Right cardiac atrium (tissue), 5 donors: ENCODE results near the gene HELZ2. TPM values are rescaled to one million over a fixed set of nuclear protein-coding genes. Genes with fewer than 3 reads are reported as not detected.

ENCODE experiments used
- ATAC-seq, 2 donors: fragments of 200-7000 bp; cut with Tn5 transposase; one replicate each; pipeline versions ENCODE4 v1.8.0 to v1.9.1; 2020; ENCODE audit warnings: moderate library complexity in 2 of 2, mild to moderate bottlenecking in 1 of 2
- DNase-seq, 3 donors: peaks; one replicate each; pipeline ENCODE4 v3.0.0-alpha.2; 2020
- H3K27ac ChIP-seq: one replicate; pipeline ENCODE4 v1.5.1; 2013; ENCODE audit warnings: mild to moderate bottlenecking, low read length, control low read depth, moderate library complexity
- H3K27me3 ChIP-seq: one replicate; pipeline ENCODE4 v1.6.1; 2013; ENCODE audit not compliant: control insufficient read depth, insufficient read depth
- H3K4me1 ChIP-seq: one replicate; pipeline ENCODE4 v1.6.1; 2013; ENCODE audit warnings: low read length; ENCODE audit not compliant: control insufficient read depth, insufficient read depth
- H3K4me3 ChIP-seq: one replicate; pipeline ENCODE4 v1.5.1; 2013; ENCODE audit warnings: low read length, control low read depth
- H3K9me3 ChIP-seq: one replicate; pipeline ENCODE4 v1.6.1; 2013; ENCODE audit warnings: low read length; ENCODE audit not compliant: control insufficient read depth
- WGBS: extraction: QIAGEN DNeasy Blood & Tissue Kit; methylation state at CpG from one replicate; pipeline ENCODE4 v1.1.7; 2013; 5-methylcytosine and 5-hydroxymethylcytosine counted together
- intact Hi-C, 4 donors: fragments of 100-400 bp; cut with DNase I; formaldehyde crosslinking; loops; one replicate each; pipeline versions ENCODE4 v1.11.0 to v1.14.0; 2022 to 2023
- polyA plus RNA-seq: library from polyadenylated mRNA; stranded (reverse); fragments of 200-250 nt; gene quantifications from one replicate; pipeline ENCODE4 v1.2.3, GENCODE V29; 2013
- total RNA-seq, 4 donors: library from RNA; stranded (reverse); fragmentation: NEBNext Ultra II Directional; extraction: Animal tissue kit (Norgen Biotek cat#: 25700); gene quantifications; one replicate each; pipeline ENCODE4 v1.2.1, GENCODE V29; 2021
- donor health status: healthy with polysubstance abuse.
- donor health status: DM: no; HTN: yes; CAD: no.
- donor health status: DM: no; HTN: no; CAD: no.
- donor health status: DM: no; HTN: yes; CAD: no; lungs with severe emphysema.
- donor health status: DM: yes; HTN: yes; CAD: no.

HELZ2 gene
- total and polyA plus RNA-seq, 5 donors, result 8.7 to 29.5 (median 15.7) TPM

- peak in 1 of 3 donors; percentile 47 for DNase-seq
- Histone ChIP-seq H3K27ac (no peak overlapping the region), H3K4me1 (no peaks in the 10 kb centered on the region), H3K9me3 (no peaks in the 10 kb centered on the region), H3K4me3 (no peak overlapping the region), H3K27me3 (no peaks in the 10 kb centered on the region)
- ATAC-seq, result peak in 1 of 2 donors; percentile 7
- 93% methylated on average over 30 of the region's 30 CpGs for WGBS
- intact Hi-C loops, result no loop called here
These were observed 21.5 kb upstream of the HELZ2 start for GRCh38 chr20:63595416-63596127.

DNA sequence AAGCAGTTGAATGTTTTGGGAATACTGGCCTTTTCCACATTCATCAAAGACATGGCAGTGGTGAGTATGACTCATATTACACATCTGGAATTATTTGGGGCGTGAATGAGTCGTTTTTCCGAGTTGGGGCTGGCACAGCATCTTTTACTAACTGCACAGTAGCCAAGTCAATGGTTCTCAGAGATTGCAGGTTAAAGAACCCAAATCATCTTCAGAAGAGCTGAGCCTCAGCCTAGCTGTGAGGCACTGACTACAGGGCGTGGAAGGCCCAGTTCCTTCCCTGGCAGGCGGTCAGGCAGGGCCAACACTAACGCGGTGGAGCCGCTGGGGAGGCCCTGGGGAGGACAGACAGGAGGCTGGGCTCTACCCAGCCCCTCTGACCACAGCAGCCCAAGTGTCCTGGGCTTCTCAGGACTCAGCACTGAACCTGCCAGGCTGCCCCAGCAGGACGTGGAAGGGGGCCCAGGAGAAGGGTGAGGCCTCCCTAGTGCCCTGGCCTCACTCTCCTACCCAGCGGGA lies 20.1 kb upstream of the HELZ2 start:
- no peak for DNase-seq
- H3K27me3 ChIP-seq, result no peaks in the 10 kb centered on the region
- no peaks in the 10 kb centered on the region for H3K4me1 ChIP-seq
- no peak overlapping the region for H3K4me3 ChIP-seq
- intact Hi-C loops, result no loop called here
- H3K9me3 ChIP-seq, result no peaks in the 10 kb centered on the region
- 69% methylated on average over 10 of the region's 10 CpGs for WGBS
- ATAC-seq, result peak in 1 of 2 donors; percentile 19
- H3K27ac ChIP-seq, result no peak overlapping the region

DNA sequence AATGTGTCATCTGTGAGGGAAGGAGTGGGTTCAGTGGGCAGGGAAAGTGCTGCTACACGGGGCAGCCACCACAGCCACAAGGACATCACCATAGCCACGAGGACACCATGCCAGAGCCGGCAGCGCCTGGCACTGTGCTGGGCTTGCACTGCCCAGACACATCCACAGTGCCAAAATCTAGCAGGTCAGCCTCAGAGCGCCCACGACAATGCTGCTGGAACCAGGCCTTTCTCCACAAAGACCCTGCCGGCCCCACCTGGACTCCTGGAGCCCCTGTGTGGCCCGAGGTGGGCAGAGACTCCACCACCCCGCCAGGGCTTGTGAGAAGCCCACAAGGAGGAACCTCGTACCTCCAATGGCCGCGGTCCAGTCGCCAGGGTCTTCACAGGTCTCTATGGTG lies 18.6 kb upstream of the HELZ2 start:
- H3K27ac ChIP-seq, result no peak overlapping the region
- no peaks in the 10 kb centered on the region for H3K9me3 ChIP-seq
- H3K4me1 ChIP-seq, result no peaks in the 10 kb centered on the region
- ATAC-seq, result no peak
- WGBS, result 96% methylated on average over 13 of the region's 13 CpGs
- no peak overlapping the region for H3K4me3 ChIP-seq
- no peaks in the 10 kb centered on the region for H3K27me3 ChIP-seq
- no peak for DNase-seq
- intact Hi-C loops, result no loop called here

GRCh38 chr20:63591786-63592355 lies 17.8 kb upstream of the HELZ2 start:
- DNase-seq (no peak), ATAC-seq (no peak)
- WGBS, result 94% methylated on average over 28 of the region's 28 CpGs
- intact Hi-C loops, result no loop called here
- H3K27ac ChIP-seq, result no peak overlapping the region
- no peaks in the 10 kb centered on the region for H3K4me1 ChIP-seq
- no peak overlapping the region for H3K4me3 ChIP-seq
- no peaks in the 10 kb centered on the region for H3K9me3 ChIP-seq
- H3K27me3 ChIP-seq, result no peaks in the 10 kb centered on the region

DNA sequence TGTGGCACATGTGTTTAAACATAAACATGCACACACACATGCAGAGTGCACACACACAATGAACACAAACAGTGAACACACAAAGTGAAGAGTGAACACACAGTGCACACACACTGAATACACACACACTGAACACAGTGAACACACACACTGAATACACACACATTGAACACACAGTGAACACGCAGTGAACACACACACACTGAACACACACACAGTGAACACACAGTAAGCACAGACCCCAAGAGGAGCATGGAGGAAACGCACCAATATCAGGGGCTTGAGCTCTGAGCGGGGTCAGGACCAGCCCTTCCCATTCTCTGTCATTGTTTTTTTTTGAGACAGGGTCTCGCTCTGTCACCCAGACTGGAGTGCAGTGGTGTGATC lies 17.1 kb upstream of the HELZ2 start:
- no peak for DNase-seq
- Histone ChIP-seq H3K4me3 (no peak overlapping the region), H3K9me3 (no peaks in the 10 kb centered on the region), H3K27me3 (no peaks in the 10 kb centered on the region), H3K27ac (no peak overlapping the region), H3K4me1 (peaks cover 1% of the 10 kb centered on the region)
- 93% methylated on average over 4 of the region's 4 CpGs for WGBS
- intact Hi-C loops, result no loop called here
- no peak for ATAC-seq

- ATAC-seq (no peak), DNase-seq (no peak)
- intact Hi-C loops, result no loop called here
- no peaks in the 10 kb centered on the region for H3K27me3 ChIP-seq
- no peaks in the 10 kb centered on the region for H3K9me3 ChIP-seq
- H3K4me3 ChIP-seq, result no peak overlapping the region
- WGBS, result 95% methylated on average over 52 of the region's 52 CpGs
- H3K4me1 ChIP-seq, result peaks cover 4% of the 10 kb centered on the region
- H3K27ac ChIP-seq, result no peak overlapping the region
These were observed 16.4 kb upstream of the HELZ2 start for GRCh38 chr20:63590218-63591146.

DNA sequence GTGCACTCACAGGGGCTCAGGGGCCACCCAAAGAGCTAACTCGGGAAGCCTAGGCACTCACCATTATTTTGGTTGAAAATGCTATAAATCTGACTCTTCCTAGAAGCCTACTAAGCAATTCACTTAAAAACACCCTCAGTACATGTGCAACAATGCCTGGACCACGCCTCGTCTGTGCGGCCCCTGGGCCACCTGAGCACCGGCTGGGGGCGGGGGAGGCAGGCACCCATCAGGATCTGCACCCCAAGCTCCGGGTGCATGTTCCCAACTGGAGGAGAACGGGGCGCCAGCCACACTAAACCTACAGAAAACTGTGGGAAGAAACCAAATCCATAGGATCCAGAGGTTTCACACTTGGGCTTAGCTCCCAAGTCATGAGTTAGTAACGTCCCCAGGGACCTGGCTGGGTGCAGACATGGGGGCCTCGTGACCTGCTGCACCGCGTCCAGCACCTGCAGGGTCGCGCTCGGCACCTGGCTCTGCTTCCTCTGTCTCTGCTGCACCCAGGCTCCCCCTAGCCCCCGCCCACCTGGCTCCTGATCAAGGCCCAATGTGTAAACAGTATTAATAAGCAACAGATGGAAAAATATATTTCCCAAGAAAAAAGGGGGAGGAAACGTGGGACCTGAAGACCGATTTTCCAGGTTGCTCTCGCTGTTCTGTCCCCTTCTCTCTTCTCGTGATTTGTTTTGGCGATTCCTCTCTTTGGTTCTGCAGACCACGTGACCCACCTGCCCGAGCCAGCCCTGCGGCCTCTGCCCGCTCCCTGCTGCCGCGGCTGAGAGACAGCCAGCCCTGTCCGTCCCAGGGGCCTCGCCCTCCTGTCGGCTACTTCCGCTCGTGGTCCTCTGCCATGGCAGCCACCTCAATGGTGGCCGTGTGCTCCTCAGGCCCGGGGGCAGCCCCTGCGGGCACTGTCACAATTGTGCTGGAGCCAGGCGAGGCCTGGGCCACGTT lies 15.5 kb upstream of the HELZ2 start:
- Histone ChIP-seq H3K27ac (no peak overlapping the region), H3K4me1 (peaks cover 4% of the 10 kb centered on the region), H3K4me3 (no peak overlapping the region), H3K27me3 (no peaks in the 10 kb centered on the region), H3K9me3 (no peaks in the 10 kb centered on the region)
- intact Hi-C loops, result no loop called here
- ATAC-seq, result no peak
- 91% methylated on average over 38 of the region's 38 CpGs for WGBS
- DNase-seq, result peak in 1 of 3 donors; percentile 52

- 86% methylated on average over 11 of the region's 11 CpGs for WGBS
- H3K27ac ChIP-seq, result no peak overlapping the region
- H3K4me1 ChIP-seq, result peaks cover 4% of the 10 kb centered on the region
- peak in 1 of 3 donors; percentile 32 for DNase-seq
- no peaks in the 10 kb centered on the region for H3K9me3 ChIP-seq
- no peak overlapping the region for H3K4me3 ChIP-seq
- intact Hi-C loops, result no loop called here
- ATAC-seq, result peak in 1 of 2 donors; percentile 5
- no peaks in the 10 kb centered on the region for H3K27me3 ChIP-seq
These were observed 14.6 kb upstream of the HELZ2 start for GRCh38 chr20:63588641-63589041.

GRCh38 chr20:63587776-63588591 lies 13.9 kb upstream of the HELZ2 start:
- Histone ChIP-seq H3K4me1 (peaks cover 4% of the 10 kb centered on the region), H3K4me3 (no peak overlapping the region), H3K27ac (no peak overlapping the region), H3K27me3 (no peaks in the 10 kb centered on the region), H3K9me3 (no peaks in the 10 kb centered on the region)
- no peak for ATAC-seq
- 63% methylated on average over 19 of the region's 19 CpGs for WGBS
- intact Hi-C loops, result no loop called here
- peak in 1 of 3 donors; percentile 48 for DNase-seq
